Calu3 (cell line): ENCODE measurements around the gene TNPO1. TPM values are rescaled to one million over a fixed set of nuclear protein-coding genes. Genes with fewer than 3 reads are reported as not detected.

Experiments
- BruUV-seq: library from RNA; stranded (reverse); fragments of 400-500 nt; replicated peaks from 2 replicates; lab custom pipeline; 2021; lab: Mats Ljungman, UMichigan
- CTCF ChIA-PET: fragments of 300-600 bp; sonication (Branson Sonifier 250); formaldehyde crosslinking; loops from one replicate; lab custom pipeline; 2022; ENCODE audit warnings: antibody characterized with exemption; lab: Charles Lee
- DNase-seq: peaks from one replicate; pipeline ENCODE4 v3.0.0; 2022
- H3K27ac Mint-ChIP-seq: one replicate; pipeline ENCODE4 v1.8.0; 2022; ENCODE audit warnings: mixed read lengths; ENCODE audit not compliant: unreplicated experiment
- H3K27me3 Mint-ChIP-seq: one replicate; pipeline ENCODE4 v1.8.0; 2022; ENCODE audit warnings: mixed read lengths; ENCODE audit not compliant: unreplicated experiment
- H3K36me3 Mint-ChIP-seq: one replicate; pipeline ENCODE4 v1.8.0; 2022; ENCODE audit warnings: mild to moderate bottlenecking, moderate library complexity, mixed read lengths; ENCODE audit not compliant: insufficient read depth, unreplicated experiment
- H3K4me1 Mint-ChIP-seq: one replicate; pipeline ENCODE4 v1.8.0; 2022; ENCODE audit warnings: mild to moderate bottlenecking, low read depth, mixed read lengths; ENCODE audit not compliant: unreplicated experiment
- H3K4me3 Mint-ChIP-seq: one replicate; pipeline ENCODE4 v1.8.0; 2022; ENCODE audit warnings: mild to moderate bottlenecking, low read depth, moderate library complexity, mixed read lengths; ENCODE audit not compliant: unreplicated experiment
- H3K9me3 Mint-ChIP-seq: one replicate; pipeline ENCODE4 v1.8.0; 2022; ENCODE audit warnings: low read depth, mixed read lengths; ENCODE audit not compliant: unreplicated experiment
- intact Hi-C: fragments of 100-400 bp; cut with micrococcal nuclease; formaldehyde crosslinking; loops from one replicate; pipeline ENCODE4 v1.10.0; 2022; ENCODE audit not compliant: unreplicated experiment
- total RNA-seq: library from RNA; stranded (reverse); gene quantifications from 2 replicates; pipeline ENCODE4 v1.2.3, GENCODE V29; 2022
- TF ChIP-seq, protein P1 (sequence below): fragments of 200-600 bp; IDR thresholded peaks from one replicate; pipeline ENCODE4 v1.8.0; 2022; ENCODE audit warnings: antibody characterized with exemption; ENCODE audit not compliant: unreplicated experiment

The TNPO1 gene
- total RNA-seq, 1 experiment from 2014 or later = 138 TPM

DNA sequence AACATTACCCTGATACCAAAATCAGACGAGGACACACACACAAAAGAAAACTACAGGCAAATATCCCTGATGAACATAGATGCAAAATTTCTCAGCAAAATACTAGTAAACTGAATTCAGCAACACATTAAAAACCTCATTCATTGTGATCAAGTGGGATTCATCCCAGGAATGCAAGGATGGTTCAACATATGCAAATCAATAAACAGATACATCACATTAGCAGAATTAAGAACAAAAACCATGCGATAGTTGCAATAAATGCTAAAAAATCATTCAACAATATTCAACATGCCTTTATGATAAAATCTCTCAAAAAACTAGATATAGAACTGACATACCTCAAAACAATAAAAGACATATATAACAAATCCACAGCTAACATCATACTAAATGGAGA is 36.9 kb upstream of the TNPO1 start:
- CTCF ChIA-PET = no interaction called here
- Mint-ChIP-seq H3K27ac (no peak overlapping the region), H3K36me3 (no peaks in the 10 kb centered on the region), H3K27me3 (peaks cover 19% of the 10 kb centered on the region), H3K9me3 (peaks cover 7% of the 10 kb centered on the region), H3K4me3 (no peak overlapping the region), H3K4me1 (no peaks in the 10 kb centered on the region)
- TF ChIP-seq, protein P1, sequence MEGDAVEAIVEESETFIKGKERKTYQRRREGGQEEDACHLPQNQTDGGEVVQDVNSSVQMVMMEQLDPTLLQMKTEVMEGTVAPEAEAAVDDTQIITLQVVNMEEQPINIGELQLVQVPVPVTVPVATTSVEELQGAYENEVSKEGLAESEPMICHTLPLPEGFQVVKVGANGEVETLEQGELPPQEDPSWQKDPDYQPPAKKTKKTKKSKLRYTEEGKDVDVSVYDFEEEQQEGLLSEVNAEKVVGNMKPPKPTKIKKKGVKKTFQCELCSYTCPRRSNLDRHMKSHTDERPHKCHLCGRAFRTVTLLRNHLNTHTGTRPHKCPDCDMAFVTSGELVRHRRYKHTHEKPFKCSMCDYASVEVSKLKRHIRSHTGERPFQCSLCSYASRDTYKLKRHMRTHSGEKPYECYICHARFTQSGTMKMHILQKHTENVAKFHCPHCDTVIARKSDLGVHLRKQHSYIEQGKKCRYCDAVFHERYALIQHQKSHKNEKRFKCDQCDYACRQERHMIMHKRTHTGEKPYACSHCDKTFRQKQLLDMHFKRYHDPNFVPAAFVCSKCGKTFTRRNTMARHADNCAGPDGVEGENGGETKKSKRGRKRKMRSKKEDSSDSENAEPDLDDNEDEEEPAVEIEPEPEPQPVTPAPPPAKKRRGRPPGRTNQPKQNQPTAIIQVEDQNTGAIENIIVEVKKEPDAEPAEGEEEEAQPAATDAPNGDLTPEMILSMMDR = no peak
- intact Hi-C loops = no loop called here
- no TSS peak for BruUV-seq
- no peak for DNase-seq

DNA sequence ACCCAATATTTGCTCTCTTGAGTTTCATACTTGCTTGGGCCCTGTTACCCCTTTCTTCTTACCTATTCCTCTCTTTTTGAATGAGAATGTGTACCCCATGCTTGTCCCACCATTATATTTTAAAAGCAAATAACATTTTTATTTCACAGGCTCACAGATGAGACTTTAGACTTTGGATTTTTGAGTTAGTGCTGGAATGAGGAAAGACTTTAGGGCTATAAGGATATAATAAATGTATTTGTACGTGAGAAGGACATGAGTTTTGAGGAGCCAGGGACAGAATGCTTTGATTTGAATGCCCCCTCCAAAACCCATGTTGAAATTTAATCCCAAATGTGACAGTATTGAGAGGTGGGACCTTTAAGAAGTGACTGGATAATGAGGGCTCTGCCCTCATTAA is 33.1 kb upstream of the TNPO1 start:
- intact Hi-C loops = no loop called here
- H3K4me3 Mint-ChIP-seq = no peak overlapping the region
- H3K36me3 Mint-ChIP-seq = no peaks in the 10 kb centered on the region
- H3K27me3 Mint-ChIP-seq = no peaks in the 10 kb centered on the region
- TF ChIP-seq, protein P1 = no peak
- no peak overlapping the region for H3K27ac Mint-ChIP-seq
- no peak for DNase-seq
- peaks cover 11% of the 10 kb centered on the region for H3K4me1 Mint-ChIP-seq
- CTCF ChIA-PET = no interaction called here
- H3K9me3 Mint-ChIP-seq = peaks cover 3% of the 10 kb centered on the region
- no TSS peak for BruUV-seq

DNA sequence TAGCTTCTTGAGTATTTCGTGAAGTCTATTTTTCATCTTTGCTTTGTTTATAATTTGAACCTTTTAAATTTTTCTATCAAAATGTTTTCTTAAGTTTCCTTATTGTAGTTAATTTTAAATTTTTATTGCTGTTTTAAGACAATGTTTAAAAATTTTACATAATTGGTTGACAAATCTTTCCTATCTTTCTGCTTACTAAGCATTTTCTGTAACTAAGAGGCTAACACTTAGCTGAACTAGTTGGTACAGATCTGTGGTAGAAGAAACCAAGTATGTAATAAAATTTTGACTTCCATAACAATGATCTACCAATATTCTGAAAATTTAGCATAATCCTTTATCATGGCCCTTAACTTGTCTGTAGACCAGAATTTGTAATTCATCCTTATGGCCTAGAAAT is 32.3 kb upstream of the TNPO1 start:
- CTCF ChIA-PET = no interaction called here
- Mint-ChIP-seq H3K27ac (no peak overlapping the region), H3K27me3 (no peaks in the 10 kb centered on the region), H3K36me3 (no peaks in the 10 kb centered on the region), H3K9me3 (no peaks in the 10 kb centered on the region), H3K4me1 (peaks cover 19% of the 10 kb centered on the region), H3K4me3 (no peak overlapping the region)
- TF ChIP-seq, protein P1 = no peak
- intact Hi-C loops = no loop called here
- BruUV-seq = no TSS peak
- no peak for DNase-seq

DNA sequence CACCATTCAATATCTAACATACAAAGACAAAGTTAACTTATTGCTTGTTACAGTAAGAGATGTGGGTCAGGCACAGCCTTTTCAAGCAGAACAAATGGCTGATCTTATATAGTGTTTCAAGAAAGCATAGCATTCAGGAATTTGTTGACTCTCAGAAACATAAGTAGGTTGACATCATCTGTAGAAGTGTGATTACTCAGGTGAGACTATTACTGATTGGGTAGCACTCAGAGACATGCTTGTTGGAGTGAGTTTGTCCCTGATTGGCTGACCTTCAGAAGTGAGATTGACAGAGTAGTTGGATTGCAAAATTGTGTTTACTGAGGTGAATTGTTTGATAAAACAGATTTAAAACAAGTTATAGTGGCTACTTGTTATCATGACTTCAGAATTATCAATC is 30.7 kb upstream of the TNPO1 start:
- Mint-ChIP-seq H3K4me1 (peaks cover 24% of the 10 kb centered on the region), H3K27me3 (no peaks in the 10 kb centered on the region), H3K4me3 (no peak overlapping the region), H3K9me3 (no peaks in the 10 kb centered on the region), H3K27ac (no peak overlapping the region), H3K36me3 (no peaks in the 10 kb centered on the region)
- DNase-seq = no peak
- intact Hi-C loops = no loop called here
- TF ChIP-seq, protein P1 = no peak
- CTCF ChIA-PET = no interaction called here
- no TSS peak for BruUV-seq
